ENCODE data around the gene EME2.

Gene EME2

GRCh38 chr16:1734123-1734522 is 38.5 kb upstream of the EME2 start:
- H3K4me3 ChIP-seq (ENCODE audit: low read depth, low read length), result no peak overlapping the region
- TF ChIP-seq MAX (IDR thresholded peaks at IDR 0.05; ENCODE audit: low read depth, low read length) (no peak), POLR2A (IDR thresholded peaks at IDR 0.05; ENCODE audit: extremely low read depth, insufficient read length) (no peak), MYC (IDR thresholded peaks at IDR 0.05; ENCODE audit: low read depth, low read length) (no peak)

DNA sequence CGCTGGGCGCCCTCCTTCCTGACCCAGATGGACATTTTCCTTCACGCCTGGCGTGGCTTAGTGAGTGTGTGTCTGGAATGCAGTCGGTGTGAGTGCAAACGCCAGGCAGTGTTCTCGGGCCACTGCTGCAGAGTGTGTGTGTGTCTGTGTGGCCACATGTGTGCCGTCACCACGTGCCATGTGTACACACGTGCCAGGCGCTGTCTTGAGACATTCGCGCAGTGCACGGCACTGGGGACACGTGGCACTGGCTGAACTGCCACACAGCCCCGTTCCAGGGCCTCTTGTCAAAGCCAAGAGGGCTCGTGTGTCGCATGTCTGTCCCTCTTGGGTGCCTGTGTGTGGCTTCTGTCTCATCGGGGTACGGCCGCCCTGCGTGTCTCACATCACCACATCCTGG is 37.8 kb upstream of the EME2 start:
- no peak overlapping the region for H3K4me3 ChIP-seq (ENCODE audit: low read depth, low read length)
- DNase-seq (ENCODE audit: low read depth), result no peak
- TF ChIP-seq CTCF (IDR thresholded peaks at IDR 0.05; ENCODE audit: low read depth, low read length) (no peak), MAX (IDR thresholded peaks at IDR 0.05; ENCODE audit: low read depth, low read length) (no peak), POLR2A (IDR thresholded peaks at IDR 0.05; ENCODE audit: extremely low read depth, insufficient read length) (no peak), MYC (IDR thresholded peaks at IDR 0.05; ENCODE audit: low read depth, low read length) (no peak)

More at GRCh38 chr16:1734123-1734522, 38.5 kb upstream of the EME2 start:
- no peak for DNase-seq (ENCODE audit: low read depth)

DNA sequence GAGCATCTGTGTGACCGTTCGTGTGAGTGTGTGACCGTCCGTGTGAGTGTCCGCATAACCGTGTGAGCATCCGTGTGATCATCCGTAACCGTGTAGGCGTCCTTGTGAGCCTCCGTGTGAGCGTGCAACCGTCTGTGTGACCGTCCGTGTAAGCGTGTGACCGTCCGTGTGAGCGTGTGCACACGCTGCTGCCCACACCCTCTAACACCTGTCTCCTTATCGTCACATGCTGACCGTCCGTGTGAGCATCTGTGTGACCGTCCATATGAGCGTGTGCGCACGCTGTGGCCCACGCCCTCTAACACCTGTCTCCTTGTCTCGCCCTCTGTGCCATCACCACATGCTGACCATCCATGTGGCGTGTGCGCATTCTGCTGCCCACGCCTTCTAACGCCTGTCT is 32.4 kb upstream of the EME2 start:
- H3K4me3 ChIP-seq (ENCODE audit: low read depth, low read length), result no peak overlapping the region
- no peak for DNase-seq (ENCODE audit: low read depth)
- TF ChIP-seq MYC (IDR thresholded peaks at IDR 0.05; ENCODE audit: low read depth, low read length) (no peak), MAX (IDR thresholded peaks at IDR 0.05; ENCODE audit: low read depth, low read length) (no peak), CTCF (IDR thresholded peaks at IDR 0.05; ENCODE audit: low read depth, low read length) (no peak), POLR2A (IDR thresholded peaks at IDR 0.05; ENCODE audit: extremely low read depth, insufficient read length) (no peak)

- DNase-seq (ENCODE audit: low read depth), result no peak
- no peak for TF ChIP-seq MYC (IDR thresholded peaks at IDR 0.05; ENCODE audit: low read depth, low read length)
- no peak for TF ChIP-seq CTCF (IDR thresholded peaks at IDR 0.05; ENCODE audit: low read depth, low read length)
- no peak for TF ChIP-seq POLR2A (IDR thresholded peaks at IDR 0.05; ENCODE audit: extremely low read depth, insufficient read length)
- TF ChIP-seq MAX (IDR thresholded peaks at IDR 0.05; ENCODE audit: low read depth, low read length), result no peak
- H3K4me3 ChIP-seq (ENCODE audit: low read depth, low read length), result no peak overlapping the region
These were observed 31.7 kb upstream of the EME2 start for GRCh38 chr16:1740781-1741490.

DNA sequence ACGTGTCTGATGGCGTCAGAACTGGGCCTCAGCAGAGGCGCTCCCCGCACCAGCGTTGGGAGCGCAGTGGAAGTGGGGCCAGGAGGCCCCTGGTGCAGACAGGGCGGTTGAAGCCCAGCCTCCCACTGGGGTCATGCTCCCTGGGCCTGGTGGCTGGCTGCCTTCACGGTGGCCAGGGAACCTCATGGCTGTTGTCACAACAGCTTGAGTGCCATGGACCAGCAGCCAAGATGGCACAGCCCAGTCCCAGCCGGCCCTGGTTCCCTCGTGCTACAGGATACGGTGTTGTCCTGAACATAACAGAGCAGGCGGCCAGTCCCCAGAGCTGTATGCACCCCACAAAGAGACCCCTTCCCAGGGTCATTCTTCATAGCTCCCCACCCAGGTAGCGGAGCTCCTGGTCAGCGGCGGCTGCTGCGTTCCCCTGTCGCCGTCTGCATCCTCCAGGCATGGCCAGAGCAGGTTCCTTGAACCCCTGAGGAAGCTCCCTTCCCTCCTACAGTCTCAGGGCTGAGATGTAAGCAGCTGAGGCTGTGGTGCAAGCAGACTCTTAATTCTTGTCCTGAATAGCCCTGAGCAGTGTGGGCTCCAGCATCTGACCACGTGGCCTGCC is 31.0 kb upstream of the EME2 start:
- DNase-seq (ENCODE audit: low read depth), result no peak
- TF ChIP-seq CTCF (IDR thresholded peaks at IDR 0.05; ENCODE audit: low read depth, low read length) (no peak), MYC (IDR thresholded peaks at IDR 0.05; ENCODE audit: low read depth, low read length) (no peak), MAX (IDR thresholded peaks at IDR 0.05; ENCODE audit: low read depth, low read length) (no peak), POLR2A (IDR thresholded peaks at IDR 0.05; ENCODE audit: extremely low read depth, insufficient read length) (no peak)
- H3K4me3 ChIP-seq (ENCODE audit: low read depth, low read length), result no peak overlapping the region

Data from NB4 (cell line).